ENCODE measurements around the gene TTC21B.

Gene TTC21B

DNA sequence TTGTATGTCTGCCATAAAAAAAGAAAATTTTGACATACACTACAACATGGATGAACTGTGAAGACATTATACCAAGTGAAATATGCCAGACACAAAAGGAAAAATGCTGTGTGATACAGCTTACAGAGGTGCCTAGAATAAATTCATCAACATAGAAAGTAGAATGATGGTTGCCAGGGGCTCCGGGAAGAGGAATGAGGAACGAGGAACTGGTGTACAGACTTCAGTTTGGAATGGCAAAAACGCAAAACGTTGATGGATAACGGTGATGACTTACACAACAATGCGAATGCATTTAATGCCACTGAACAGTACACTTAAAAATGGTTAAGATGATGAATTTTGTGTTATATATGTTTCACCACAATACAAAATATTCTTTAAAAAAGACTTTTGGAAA, 61.0 kb downstream of the TTC21B start:
- H3K4me1 ChIP-seq (ENCODE audit: low read length) = peaks cover 9% of the 10 kb centered on the region
- no peak overlapping the region for H3K4me3 ChIP-seq (ENCODE audit: low read length)
- no peaks in the 10 kb centered on the region for H3K79me2 ChIP-seq (ENCODE audit: low read length)
- no peaks in the 10 kb centered on the region for H3K27me3 ChIP-seq (replicated peaks; ENCODE audit: insufficient read depth, low read length)
- no peaks in the 10 kb centered on the region for H3K9me3 ChIP-seq (replicated peaks; ENCODE audit: insufficient read depth, low read length)
- H3K9me2 ChIP-seq (replicated peaks; ENCODE audit: insufficient read depth, low read length) = no peaks in the 10 kb centered on the region
- DNase-seq = no peak
- no peaks in the 10 kb centered on the region; the same call in 1 of the 2 replicates for H3K36me3 ChIP-seq (replicated peaks; ENCODE audit: insufficient read depth, low read length)
- no peaks in the 10 kb centered on the region for H4K20me1 ChIP-seq (ENCODE audit: insufficient read depth, low read length)
- no peaks in the 10 kb centered on the region for H3F3A ChIP-seq (ENCODE audit: insufficient read depth, low read length)
- no peak overlapping the region for H3K9ac ChIP-seq (ENCODE audit: low read length)
- no peak overlapping the region for H2AFZ ChIP-seq (ENCODE audit: low read length)
- no peak overlapping the region for H3K27ac ChIP-seq (ENCODE audit: low read length)
- TF ChIP-seq, protein P1, sequence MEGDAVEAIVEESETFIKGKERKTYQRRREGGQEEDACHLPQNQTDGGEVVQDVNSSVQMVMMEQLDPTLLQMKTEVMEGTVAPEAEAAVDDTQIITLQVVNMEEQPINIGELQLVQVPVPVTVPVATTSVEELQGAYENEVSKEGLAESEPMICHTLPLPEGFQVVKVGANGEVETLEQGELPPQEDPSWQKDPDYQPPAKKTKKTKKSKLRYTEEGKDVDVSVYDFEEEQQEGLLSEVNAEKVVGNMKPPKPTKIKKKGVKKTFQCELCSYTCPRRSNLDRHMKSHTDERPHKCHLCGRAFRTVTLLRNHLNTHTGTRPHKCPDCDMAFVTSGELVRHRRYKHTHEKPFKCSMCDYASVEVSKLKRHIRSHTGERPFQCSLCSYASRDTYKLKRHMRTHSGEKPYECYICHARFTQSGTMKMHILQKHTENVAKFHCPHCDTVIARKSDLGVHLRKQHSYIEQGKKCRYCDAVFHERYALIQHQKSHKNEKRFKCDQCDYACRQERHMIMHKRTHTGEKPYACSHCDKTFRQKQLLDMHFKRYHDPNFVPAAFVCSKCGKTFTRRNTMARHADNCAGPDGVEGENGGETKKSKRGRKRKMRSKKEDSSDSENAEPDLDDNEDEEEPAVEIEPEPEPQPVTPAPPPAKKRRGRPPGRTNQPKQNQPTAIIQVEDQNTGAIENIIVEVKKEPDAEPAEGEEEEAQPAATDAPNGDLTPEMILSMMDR (IDR thresholded peaks at IDR 0.05; ENCODE audit: low read length) = no peak
- TF ChIP-seq EZH2 (optimal IDR thresholded peaks at IDR 0.05; ENCODE audit: low read depth, low read length) (no peak), EZH2phosphoT487 (IDR thresholded peaks at IDR 0.05; ENCODE audit: low read length) (no peak)
- H3K4me2 ChIP-seq (ENCODE audit: low read depth, low read length) = no peak overlapping the region

DNA sequence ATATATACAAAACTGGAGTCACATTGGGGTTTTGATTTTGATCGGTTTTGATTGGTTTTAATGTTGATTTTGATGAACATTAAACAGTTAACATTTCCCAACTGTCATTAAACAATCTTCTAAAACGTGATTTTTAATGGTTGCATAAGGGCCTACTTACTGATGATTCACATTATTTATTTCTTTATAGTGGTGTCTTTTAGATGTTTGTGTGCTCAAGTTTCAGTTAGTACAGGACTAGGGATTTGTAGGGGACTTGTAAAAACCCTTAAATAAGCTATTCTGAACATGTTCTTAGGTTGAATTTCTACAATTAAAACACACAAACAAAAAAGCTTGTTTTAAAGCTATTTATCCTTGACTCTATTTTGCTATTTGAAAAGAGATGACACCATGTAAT, 61.6 kb downstream of the TTC21B start:
- Histone ChIP-seq H3K9me3 (replicated peaks; ENCODE audit: insufficient read depth, low read length) (no peaks in the 10 kb centered on the region), H3K4me1 (ENCODE audit: low read length) (peaks cover 9% of the 10 kb centered on the region), H3K4me3 (ENCODE audit: low read length) (no peak overlapping the region), H3K9me2 (replicated peaks; ENCODE audit: insufficient read depth, low read length) (no peaks in the 10 kb centered on the region), H3K27ac (ENCODE audit: low read length) (no peak overlapping the region), H3K4me2 (ENCODE audit: low read depth, low read length) (no peak overlapping the region), H3K9ac (ENCODE audit: low read length) (no peak overlapping the region), H3K27me3 (replicated peaks; ENCODE audit: insufficient read depth, low read length) (no peaks in the 10 kb centered on the region), H2AFZ (ENCODE audit: low read length) (no peak overlapping the region), H3F3A (ENCODE audit: insufficient read depth, low read length) (no peaks in the 10 kb centered on the region), H4K20me1 (ENCODE audit: insufficient read depth, low read length) (no peaks in the 10 kb centered on the region), H3K79me2 (ENCODE audit: low read length) (no peaks in the 10 kb centered on the region), H3K36me3 (replicated peaks; ENCODE audit: insufficient read depth, low read length) (no peaks in the 10 kb centered on the region; the same call in 1 of the 2 replicates)
- no peak for DNase-seq
- TF ChIP-seq EZH2phosphoT487 (IDR thresholded peaks at IDR 0.05; ENCODE audit: low read length) (no peak), EZH2 (optimal IDR thresholded peaks at IDR 0.05; ENCODE audit: low read depth, low read length) (no peak)
- TF ChIP-seq, protein P1 (IDR thresholded peaks at IDR 0.05; ENCODE audit: low read length) = no peak

DNA sequence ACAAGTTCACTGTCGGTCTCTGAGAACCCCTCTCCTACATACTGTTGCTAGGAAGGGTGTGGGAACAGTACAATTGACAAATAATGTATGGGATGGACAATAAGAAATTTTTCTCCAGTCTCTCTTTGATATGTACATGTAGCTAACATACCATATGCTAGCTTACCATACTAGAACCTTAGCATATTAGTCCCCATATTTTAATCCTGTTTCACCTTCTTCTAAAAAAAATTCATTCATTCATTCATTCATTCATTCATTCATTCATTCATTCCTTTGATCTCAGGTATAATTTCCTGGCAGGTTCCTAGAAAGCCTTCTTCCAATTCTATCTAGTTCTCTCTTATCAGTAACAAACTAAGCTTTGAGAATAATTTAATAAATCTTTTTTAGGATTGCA, 62.2 kb downstream of the TTC21B start:
- H3K9me2 ChIP-seq (replicated peaks; ENCODE audit: insufficient read depth, low read length) = no peaks in the 10 kb centered on the region
- peaks cover 6% of the 10 kb centered on the region for H3K4me1 ChIP-seq (ENCODE audit: low read length)
- TF ChIP-seq EZH2phosphoT487 (IDR thresholded peaks at IDR 0.05; ENCODE audit: low read length) (no peak), EZH2 (optimal IDR thresholded peaks at IDR 0.05; ENCODE audit: low read depth, low read length) (no peak)
- TF ChIP-seq, protein P1 (IDR thresholded peaks at IDR 0.05; ENCODE audit: low read length) = no peak
- H3K27ac ChIP-seq (ENCODE audit: low read length) = no peak overlapping the region
- H4K20me1 ChIP-seq (ENCODE audit: insufficient read depth, low read length) = no peaks in the 10 kb centered on the region
- H3K9ac ChIP-seq (ENCODE audit: low read length) = no peak overlapping the region
- H3K4me3 ChIP-seq (ENCODE audit: low read length) = no peak overlapping the region
- H3K9me3 ChIP-seq (replicated peaks; ENCODE audit: insufficient read depth, low read length) = no peaks in the 10 kb centered on the region
- no peak for DNase-seq
- no peaks in the 10 kb centered on the region for H3F3A ChIP-seq (ENCODE audit: insufficient read depth, low read length)
- no peak overlapping the region for H2AFZ ChIP-seq (ENCODE audit: low read length)
- no peaks in the 10 kb centered on the region for H3K79me2 ChIP-seq (ENCODE audit: low read length)
- no peaks in the 10 kb centered on the region for H3K27me3 ChIP-seq (replicated peaks; ENCODE audit: insufficient read depth, low read length)
- H3K36me3 ChIP-seq (replicated peaks; ENCODE audit: insufficient read depth, low read length) = no peaks in the 10 kb centered on the region; the same call in 1 of the 2 replicates
- H3K4me2 ChIP-seq (ENCODE audit: low read depth, low read length) = no peak overlapping the region
